Measurements from ENCODE around the gene DNAJC15.
"Not testable (repeated sequence)": the region's sequence is repeated elsewhere in the genome, so short reads cannot be mapped to it uniquely, and the experiment has no call there.

- TF ChIP-seq YY1 (IDR thresholded peaks at IDR 0.05; ENCODE audit: insufficient read depth, insufficient read length); SUZ12 (IDR thresholded peaks at IDR 0.05; ENCODE audit: extremely low read depth, insufficient read depth, insufficient read length): not testable (repeated sequence)
Observed at GRCh38 chr13:43045302-43045773, 22.0 kb downstream of the DNAJC15 start.
